HG02588 (cell line): ENCODE data around the gene BICC1.

Experiments used
- ATAC-seq: cut with Tn5 transposase; IDR thresholded peaks from one replicate; pipeline ENCODE4 v1.9.1; 2021; ENCODE audit warnings: mild to moderate bottlenecking, moderate library complexity; ENCODE audit not compliant: unreplicated experiment

The BICC1 gene

DNA sequence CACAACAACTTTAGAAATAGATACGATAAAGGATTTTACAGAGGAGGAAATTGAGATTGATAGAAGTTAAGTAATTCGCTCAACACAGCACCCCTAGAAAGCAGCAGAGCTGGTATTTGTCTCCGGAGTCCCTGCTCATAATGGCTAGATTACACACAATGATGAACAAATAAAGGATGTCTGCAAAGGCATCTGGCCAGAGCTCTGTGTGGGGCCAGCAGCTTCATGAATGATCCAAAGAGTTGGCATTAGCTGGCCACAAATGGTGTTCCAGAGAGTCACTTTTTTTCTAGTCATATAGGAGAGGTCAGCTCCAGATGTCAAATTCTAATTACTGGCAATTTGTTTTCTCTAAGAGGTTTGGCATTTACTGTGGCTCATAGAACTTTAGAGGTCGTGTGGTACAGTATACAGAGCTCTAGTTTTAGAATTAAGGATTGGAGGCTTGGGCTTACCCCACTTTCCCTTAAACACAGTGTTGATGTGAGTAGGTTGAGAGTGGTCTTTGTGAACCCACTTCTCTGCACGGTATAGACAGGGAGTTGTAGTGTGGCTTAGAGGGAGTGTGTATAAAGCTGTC lies 186.2 kb downstream of the BICC1 start:
- ATAC-seq = no peak

DNA sequence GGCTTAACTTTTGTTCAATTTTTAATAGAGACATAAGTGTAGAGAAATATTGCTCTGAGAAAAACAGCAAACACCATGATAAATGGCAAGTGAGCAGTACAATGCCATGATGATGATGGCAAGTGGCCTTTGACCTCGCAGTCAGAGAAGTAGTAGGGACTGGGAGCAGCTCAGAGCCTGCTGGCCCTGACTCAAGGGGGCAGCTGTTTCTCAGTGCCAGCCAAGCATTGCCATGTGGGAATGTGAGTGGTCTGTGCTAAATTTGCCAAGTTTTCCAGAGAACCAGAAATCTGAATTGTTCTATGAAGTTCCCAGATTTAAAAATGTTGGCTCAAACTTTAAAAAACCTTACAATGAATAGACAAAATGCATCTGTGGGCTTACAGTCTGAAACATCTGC lies 187.9 kb downstream of the BICC1 start:
- ATAC-seq = no peak

DNA sequence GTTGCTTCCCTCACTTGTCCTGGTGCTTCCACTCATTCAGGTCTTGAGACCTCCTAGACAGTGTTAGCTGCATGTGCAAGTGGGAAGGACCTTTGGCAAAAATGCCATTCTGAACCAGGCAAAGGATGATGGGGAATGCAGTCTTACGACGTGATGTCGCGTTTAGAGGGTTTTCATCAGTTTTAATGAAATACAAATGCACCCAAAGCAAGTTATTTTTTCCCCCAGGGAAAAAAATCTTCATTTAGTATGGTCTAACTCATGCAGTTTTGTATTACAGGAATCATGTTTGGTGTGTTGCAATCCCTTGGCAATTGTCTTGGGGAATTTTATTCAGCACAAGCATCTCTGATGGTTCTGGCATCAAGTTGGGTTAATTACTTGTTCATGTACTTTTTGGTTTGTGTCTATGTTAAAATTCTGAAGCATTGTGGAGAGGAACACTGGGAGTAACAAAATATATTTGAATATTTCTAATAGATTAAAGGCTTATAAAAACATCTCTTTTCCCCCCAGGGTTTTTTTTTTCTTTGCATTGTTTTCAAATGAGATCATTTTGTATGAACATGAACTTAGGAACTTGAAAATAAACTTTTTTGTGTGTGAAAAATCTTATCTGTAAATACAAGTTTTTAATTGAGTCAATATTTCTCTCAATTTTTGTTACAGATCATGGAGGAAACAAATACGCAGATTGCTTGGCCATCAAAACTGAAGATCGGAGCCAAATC lies 188.9 kb downstream of the BICC1 start:
- ATAC-seq = no peak

DNA sequence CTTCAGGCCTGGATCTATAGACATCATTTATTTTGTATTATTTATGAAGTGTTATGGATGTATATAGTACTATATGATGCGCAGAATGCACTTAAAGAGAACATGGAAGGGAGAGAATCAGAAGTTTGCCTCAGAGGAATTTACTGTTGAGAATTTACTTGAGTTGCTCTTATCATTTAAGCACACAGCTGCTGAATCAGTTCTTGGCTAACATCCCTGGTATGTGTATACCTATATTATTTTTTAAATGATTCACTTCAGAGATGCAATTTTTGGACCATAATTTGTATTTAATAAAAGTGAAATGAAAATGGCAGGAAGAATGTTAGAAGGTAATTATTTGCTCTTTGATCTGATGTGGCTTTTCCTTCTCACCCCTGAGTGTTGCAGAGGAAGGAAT lies 191.6 kb downstream of the BICC1 start:
- ATAC-seq = no peak

DNA sequence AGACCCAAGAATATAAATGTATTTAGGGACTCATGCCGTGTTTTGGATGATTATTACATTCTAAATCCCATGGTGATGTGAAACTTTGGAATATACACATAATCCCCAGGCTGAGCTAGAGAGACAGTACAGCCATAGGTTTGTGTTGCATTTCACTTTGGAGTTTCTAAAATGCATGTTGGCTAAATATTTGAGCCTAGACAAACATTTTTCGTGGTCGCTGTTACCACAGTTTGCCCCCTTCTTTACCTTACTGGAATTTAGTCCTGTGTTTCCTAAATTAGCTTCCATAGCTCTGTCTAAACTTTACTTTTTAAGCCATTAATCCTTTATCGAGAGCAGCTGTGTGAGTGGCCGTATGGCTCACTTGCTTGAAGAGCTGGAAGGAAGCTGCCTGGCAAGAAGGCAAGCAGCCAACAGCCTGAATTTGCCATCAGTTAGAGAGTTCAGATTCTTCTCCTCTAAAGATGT lies 192.0 kb downstream of the BICC1 start:
- no peak for ATAC-seq

DNA sequence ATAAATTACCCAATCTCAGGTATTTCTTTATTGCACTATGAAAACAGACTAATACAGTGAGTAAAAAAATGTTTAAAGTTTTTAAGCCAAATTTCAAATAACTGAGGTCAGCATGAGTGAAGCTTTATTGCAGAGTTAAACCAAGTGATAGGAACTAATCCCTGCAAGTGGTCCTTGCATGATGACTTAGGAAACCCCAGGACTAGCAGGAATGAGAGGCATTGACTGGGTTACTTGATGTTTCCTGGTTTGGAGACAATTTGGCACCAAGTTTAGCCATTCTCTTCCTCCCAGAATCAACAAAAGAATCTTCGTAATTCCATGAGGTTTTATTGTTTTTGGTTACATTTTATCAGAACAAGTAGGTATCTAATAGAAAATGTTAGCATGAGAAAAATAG lies 194.2 kb downstream of the BICC1 start:
- no peak for ATAC-seq

DNA sequence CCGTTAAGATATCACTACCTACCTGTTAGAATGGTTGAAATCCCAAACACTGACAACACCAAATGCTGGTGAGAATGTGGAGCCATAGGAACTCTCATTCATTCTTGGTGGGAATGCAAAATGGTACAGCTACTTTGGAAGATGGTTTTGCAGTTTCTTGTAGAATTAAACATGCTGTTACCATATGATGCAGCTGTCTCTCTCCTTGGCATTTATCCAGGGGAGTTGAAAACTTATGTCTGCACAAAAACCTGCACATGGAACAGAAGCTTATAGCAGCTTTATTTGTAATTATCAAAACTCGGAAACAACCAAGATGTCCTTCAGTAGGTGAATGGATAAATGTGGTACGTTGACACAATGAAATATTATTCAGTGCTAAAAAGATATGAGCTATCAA lies 199.5 kb downstream of the BICC1 start:
- no peak for ATAC-seq

DNA sequence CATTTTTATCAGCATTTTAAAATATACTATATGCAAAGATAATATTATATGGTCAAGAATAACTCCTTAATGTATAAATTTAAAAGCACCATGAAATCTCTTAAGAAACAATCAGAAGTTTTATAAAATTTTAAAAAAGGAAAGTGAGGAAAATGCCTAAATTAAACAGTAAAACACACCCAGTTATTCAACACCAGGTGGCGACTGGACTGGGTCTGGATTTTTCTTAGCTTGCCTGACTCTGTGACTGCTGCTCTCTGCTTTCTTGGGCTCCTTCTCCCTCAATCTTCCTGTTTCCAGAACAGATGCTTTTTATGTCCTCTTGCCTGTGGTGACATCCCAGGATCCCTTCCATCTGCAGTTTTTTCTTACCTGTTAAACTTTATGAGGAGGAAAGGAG lies 200.3 kb downstream of the BICC1 start:
- ATAC-seq = no peak

DNA sequence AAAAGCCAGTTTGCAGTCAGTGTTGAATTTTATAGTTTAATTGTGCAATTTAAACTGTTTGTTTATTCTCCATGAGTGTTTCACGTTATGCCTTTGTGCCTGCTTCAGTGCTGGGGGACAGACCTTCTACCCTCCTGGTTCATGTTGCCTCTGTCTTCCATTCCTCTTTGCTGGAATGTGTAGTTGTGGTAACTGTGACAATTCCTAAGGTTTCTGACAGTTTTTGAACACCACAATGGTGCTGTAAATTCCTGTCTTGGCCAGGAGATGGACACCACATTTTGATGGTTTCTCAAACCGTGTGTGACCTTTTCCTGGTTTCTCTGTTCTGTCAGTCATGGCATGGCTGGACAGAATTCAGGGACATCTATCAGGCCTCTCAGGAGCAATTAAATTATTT lies 201.7 kb downstream of the BICC1 start:
- no peak for ATAC-seq

DNA sequence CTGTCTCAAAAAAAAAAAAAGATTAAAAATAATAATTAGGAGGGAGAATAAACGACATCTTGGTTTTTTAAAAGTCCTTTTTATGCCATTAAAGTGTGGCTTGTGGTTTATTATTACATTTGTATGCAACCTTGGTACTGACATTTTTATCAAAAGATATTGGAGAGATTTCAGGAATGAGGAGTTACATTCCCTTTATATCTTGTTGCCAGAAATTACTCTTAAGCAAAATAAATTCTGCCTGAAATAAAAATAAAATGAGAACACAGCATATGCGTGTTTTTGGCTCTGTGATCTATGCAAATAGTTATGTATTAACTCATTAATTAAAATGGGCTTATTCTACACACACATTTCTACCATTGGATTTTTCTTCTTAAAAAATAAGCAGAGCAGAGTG lies 202.4 kb downstream of the BICC1 start:
- no peak for ATAC-seq

DNA sequence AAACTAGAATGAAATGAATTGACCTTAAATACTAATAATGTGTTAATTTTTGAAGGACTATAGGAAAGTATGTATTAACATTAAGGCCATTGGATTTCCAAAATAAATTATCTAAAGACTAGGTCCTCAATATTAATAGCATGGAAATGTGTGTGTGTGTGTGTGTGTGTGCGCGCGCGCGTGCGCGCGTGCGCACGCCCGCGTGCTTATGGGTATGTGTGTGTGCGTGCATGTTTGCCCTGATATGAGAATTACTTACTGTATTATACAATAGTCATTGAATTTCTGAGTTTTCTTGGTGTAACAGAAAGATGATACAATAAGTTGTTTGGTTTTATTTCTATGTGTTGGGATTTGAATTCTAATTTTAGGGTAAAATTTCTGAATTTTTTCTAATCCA lies 205.9 kb downstream of the BICC1 start:
- no peak for ATAC-seq

DNA sequence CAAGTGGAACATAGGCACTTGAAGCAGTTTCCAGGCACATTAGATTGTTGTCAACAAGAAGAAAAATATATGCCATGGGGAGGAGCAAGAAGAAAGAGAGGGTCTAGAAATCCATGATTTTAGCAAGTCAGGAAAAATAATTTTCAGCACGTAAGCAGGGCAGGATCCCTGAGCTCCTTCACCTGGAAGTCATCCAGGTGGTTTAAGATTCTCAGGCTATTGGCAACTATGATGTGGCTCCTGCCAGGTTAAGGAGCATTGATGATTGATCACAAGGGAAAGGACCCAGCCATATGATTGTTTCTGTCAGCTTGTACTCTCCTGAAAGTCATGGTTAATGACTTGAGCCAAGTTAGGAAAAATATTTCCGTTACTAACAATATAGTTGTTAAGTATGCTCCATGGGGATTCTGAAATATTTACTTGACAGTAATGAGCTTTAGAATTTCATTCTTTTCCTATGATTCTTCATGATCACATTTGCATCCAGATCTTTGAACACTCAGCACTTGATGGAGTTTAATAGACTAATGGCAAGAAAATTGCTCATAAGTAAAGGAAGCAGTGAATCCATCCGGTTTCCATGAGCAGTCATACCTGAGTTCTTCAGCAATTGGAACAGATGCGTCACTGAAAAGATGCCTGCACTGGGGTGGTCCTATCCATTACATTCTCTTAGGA lies 209.1 kb downstream of the BICC1 start:
- no peak for ATAC-seq

DNA sequence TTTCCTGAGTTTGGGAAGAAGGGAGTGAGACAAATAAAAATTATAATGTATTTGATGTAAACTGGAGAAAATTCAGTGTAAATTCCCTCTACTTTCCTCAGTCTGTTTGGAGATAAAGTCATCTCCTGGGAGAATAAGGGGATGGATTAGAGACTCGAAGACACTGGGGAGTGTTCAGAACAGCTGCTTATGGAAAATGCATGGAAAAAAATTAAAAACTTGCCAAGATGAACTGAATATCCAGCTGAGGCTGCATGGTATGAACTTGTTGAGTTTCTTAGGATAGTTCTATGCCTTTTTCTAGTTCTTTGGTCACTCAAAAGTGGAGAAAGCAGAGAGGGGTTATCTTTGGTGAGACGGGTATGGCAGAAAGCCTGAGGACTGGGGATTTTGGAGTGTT lies 210.5 kb downstream of the BICC1 start:
- ATAC-seq = no peak

DNA sequence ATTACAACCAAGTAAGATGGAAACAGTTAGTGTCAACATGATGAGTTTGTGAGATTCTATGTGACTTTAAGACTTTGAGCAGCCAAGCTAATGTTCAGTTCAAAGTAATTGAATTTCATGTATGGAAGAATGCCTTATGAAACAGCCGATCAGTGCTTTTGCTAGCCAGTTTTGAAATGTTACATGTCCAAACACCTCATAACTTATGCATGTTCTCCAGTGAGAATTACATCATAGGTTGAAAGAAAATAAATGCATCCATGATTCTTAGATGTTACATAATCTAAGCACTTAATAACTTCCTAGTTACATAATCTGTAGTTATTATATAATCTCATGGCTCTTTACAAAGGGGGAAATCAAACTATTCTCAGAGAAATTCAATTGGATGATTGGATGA lies 211.3 kb downstream of the BICC1 start:
- no peak for ATAC-seq

DNA sequence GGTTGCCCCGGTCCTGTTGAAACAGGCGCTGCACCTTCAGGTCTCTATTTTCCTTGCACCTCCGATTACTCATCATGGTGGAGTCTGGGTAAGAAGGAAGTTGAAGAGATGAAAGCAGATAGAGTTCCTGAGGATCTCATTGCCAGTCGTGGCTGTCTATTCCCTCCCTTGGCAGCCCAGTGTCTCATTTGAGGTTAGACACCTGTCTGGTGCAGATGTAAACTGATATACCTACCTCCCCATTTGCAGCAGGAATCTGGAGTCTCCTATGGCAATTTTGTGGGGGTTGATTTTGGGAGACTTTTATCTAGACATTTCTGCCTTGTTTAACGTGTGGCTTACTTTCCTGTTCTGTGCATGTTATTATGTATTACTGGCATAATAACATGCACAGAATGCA lies 212.1 kb downstream of the BICC1 start:
- no peak for ATAC-seq

DNA sequence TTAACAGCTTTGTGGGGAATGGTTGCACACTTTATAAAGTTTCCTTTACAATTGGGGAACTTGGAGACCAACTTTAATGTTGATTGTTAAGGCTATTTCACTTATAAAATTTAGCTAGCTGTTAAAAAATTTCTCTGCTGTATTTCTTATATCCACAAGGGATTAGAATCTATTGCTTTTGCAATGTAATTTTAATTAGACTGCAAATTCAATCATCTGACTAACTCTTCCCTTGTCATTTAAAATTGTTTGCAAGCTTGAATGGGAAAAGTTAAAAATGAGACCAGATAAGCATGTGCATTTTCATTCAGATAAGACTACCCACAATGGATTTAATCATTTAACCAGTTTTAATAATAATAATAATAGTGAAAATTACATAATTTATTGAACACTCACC lies 213.2 kb downstream of the BICC1 start:
- no peak for ATAC-seq

DNA sequence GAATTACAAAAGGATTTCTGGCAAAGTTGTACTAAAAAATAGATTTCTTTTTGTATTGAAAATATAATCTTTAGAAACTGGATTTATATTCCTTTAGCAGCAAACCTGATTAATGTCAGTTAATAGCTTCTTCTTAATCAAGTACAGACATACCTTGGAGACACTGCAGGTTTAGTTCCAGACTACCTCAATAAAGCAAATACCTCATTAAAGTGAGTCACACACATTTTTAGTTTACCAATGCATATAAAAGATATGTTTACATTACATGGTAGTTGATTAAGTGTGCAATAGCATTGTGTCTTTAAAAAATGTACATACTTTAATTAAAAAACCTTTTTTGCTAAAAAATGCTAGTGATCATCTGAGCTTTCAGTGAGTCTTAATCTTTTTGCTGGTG lies 215.0 kb downstream of the BICC1 start:
- no peak for ATAC-seq

DNA sequence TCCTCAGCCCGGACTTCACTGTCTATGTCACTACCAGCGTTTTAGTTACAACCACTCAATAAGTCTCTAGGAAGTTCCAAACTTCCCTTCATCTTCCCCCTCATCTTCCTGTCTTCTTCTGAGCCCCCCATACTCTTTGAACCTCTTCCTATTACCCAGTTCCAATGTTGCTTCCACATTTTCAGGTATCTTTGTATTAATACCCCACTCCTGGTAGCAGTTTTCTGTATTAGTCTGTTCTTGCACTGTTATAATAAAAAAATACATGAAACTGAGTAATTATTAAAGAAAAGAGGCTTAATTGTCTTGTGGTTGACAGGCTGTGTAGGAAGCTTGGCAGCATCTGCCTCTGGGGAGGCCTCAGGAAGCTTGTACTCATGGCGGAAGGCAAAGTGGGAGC lies 218.6 kb downstream of the BICC1 start:
- ATAC-seq = no peak

DNA sequence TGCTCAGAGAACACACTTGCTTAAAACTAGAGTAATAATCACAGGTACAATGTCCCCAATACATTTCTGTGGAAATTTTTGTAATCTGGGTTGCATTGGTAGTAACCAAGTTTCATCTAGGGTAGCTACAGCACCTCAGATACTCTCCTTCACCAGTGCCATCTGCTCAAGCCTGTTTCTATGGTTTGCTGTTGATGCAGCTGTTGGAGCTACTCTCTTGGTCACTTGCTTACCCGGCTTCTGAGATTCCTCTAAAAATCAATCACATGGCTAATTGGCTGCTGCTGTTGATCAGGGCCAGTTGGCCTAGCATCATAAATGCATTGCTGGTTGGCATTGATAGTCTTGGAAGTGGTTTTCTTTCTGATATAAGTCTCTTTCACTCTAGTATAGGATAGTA lies 220.8 kb downstream of the BICC1 start:
- no peak for ATAC-seq

DNA sequence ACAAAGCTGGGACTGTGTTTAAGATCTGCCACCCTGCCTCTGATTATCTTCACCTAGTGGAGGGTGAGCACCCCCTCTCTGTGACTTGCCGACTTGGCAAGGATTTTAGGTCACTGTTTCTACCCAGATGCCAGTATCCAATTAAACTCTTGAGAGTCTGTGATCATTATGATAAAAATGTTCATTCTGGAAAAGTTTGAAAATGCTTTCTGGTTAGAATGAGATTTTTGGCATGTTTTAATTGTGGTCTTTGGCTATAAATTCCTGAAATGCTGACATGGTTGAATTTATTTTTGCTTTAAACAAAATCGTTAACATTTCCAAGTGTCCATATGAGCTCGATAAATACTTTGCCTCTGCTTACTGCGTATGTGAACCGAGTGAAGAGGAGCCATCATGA lies 221.4 kb downstream of the BICC1 start:
- ATAC-seq = no peak

DNA sequence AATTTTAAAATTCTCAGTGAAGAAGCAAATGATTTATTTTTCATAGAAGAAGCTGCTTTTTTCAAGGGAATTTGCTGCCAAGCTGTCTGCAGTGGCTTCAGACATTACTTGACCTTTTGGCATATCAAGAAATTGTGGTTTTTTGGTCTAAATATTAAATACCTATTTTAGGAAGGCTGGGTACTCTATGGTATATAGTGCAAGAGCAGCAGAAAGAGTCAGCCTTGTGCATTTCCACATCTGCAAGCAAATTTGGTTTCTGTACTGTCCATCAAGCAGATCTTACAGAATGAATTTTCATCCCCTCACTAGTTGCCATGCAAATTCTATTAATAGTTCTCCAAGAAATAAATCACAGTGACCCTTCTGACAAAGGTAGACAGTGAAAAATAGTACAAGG lies 222.0 kb downstream of the BICC1 start:
- ATAC-seq = no peak

DNA sequence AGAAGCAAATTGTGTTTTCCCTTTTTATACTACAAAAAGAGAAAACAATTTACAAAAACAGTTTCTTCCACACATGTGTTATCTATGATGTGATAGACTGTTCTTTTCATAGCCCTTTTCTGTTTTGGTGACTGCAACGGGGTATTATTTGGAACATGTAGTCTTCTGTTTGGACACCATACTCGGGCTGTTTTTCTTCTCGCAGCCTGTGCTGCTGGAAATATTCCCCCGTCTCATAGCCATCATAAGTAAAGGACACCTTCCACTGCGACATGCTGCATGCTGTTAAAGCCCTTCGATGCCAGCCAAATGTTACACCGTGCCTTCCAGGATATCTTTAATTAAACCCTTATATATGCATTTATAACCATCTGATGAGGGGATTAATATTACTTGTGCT lies 222.4 kb downstream of the BICC1 start:
- no peak for ATAC-seq
